Body of pancreas (tissue), 4 donors: Measurements from ENCODE around the gene TWF2.

Experiments
- CTCF ChIP-seq, 7 experiments: fragments of 450-650 bp in 4 of 7; fragments of 200-600 bp in 3 of 7; sonication (generic) in 3 of 7; IDR thresholded peaks; one replicate each; pipeline ENCODE4 v1.5.1; 2016 to 2019; ENCODE audit warnings: antibody characterized with exemption in 7 of 7
- POLR2A ChIP-seq, 3 donors: fragments of 450-650 bp; IDR thresholded peaks; one replicate each; pipeline ENCODE4 v1.6.1; 2016; ENCODE audit warnings: antibody characterized with exemption in 3 of 3, mild to moderate bottlenecking in 2 of 3

GRCh38 chr3:52198643-52199608 is 40.0 kb downstream of the TWF2 start:
- TF ChIP-seq CTCF (IDR thresholded peaks at IDR 0.05): no peak
- no peak for TF ChIP-seq POLR2A (IDR thresholded peaks at IDR 0.05)
